GM18868 (cell line): ENCODE measurements around the gene TSPAN17.
A peak's percentile ranks its signal among the peaks of the same experiment; 100 is the strongest.
"Not testable (repeated sequence)": the region's sequence is repeated elsewhere in the genome, so short reads cannot be mapped to it uniquely, and the experiment has no call there.

Experiments used
- ATAC-seq: cut with Tn5 transposase; IDR thresholded peaks from one replicate; pipeline ENCODE4 v1.9.1; 2021; ENCODE audit warnings: mild to moderate bottlenecking, moderate library complexity; ENCODE audit not compliant: unreplicated experiment

The TSPAN17 gene

GRCh38 chr5:176676361-176676824 lies 29.1 kb downstream of the TSPAN17 start:
- ATAC-seq: peak; percentile 66

- ATAC-seq: no peak
Measured at GRCh38 chr5:176677209-176677939, 30.1 kb downstream of the TSPAN17 start.

- no peak for ATAC-seq
Measured at GRCh38 chr5:176678584-176678983, 31.3 kb downstream of the TSPAN17 start.

- no peak for ATAC-seq
Measured at GRCh38 chr5:176679365-176680225, 32.3 kb downstream of the TSPAN17 start.

GRCh38 chr5:176680226-176680563 lies 32.9 kb downstream of the TSPAN17 start:
- ATAC-seq: no peak

GRCh38 chr5:176682016-176682531 lies 34.8 kb downstream of the TSPAN17 start:
- no peak for ATAC-seq

GRCh38 chr5:176685010-176685409 lies 37.7 kb downstream of the TSPAN17 start:
- ATAC-seq: no peak

- ATAC-seq: no peak
Measured at GRCh38 chr5:176687247-176687646, 40.0 kb downstream of the TSPAN17 start.

- no peak for ATAC-seq
Measured at GRCh38 chr5:176687881-176688280, 40.6 kb downstream of the TSPAN17 start.

GRCh38 chr5:176690911-176691310 lies 43.6 kb downstream of the TSPAN17 start:
- ATAC-seq: no peak

- ATAC-seq: no peak
Measured at GRCh38 chr5:176691524-176691923, 44.2 kb downstream of the TSPAN17 start.

- ATAC-seq: no peak
Measured at GRCh38 chr5:176692326-176692725, 45.0 kb downstream of the TSPAN17 start.

GRCh38 chr5:176692839-176693476 lies 45.7 kb downstream of the TSPAN17 start:
- no peak for ATAC-seq

- no peak for ATAC-seq
Measured at GRCh38 chr5:176693477-176693851, 46.2 kb downstream of the TSPAN17 start.

- no peak for ATAC-seq
Measured at GRCh38 chr5:176694146-176694545, 46.9 kb downstream of the TSPAN17 start.

- no peak for ATAC-seq
Measured at GRCh38 chr5:176694631-176695030, 47.3 kb downstream of the TSPAN17 start.

GRCh38 chr5:176695073-176695472 lies 47.8 kb downstream of the TSPAN17 start:
- no peak for ATAC-seq

- ATAC-seq: no peak
Measured at GRCh38 chr5:176697267-176697933, 50.1 kb downstream of the TSPAN17 start.

- ATAC-seq: no peak
Measured at GRCh38 chr5:176697934-176698538, 50.8 kb downstream of the TSPAN17 start.

- ATAC-seq: not testable (repeated sequence)
Measured at GRCh38 chr5:176699446-176699845, 52.2 kb downstream of the TSPAN17 start.
